Measurements from ENCODE around the gene PLEKHA6. TPM values are rescaled to one million over a fixed set of nuclear protein-coding genes. Genes with fewer than 3 reads are reported as not detected.

Gene PLEKHA6
- total RNA-seq, 1 experiment from 2014 or later = 0.30 TPM

- no peaks in the 10 kb centered on the region for H3K4me1 ChIP-seq (ENCODE audit: low read length)
- H3K79me2 ChIP-seq (ENCODE audit: low read length) = no peaks in the 10 kb centered on the region
- no peak overlapping the region for H2AFZ ChIP-seq (ENCODE audit: low read length)
- H3K9me3 ChIP-seq (ENCODE audit: low read length) = no peaks in the 10 kb centered on the region
- no peaks in the 10 kb centered on the region for H3K36me3 ChIP-seq (ENCODE audit: insufficient read depth, low read length)
- no peaks in the 10 kb centered on the region for H3K9me2 ChIP-seq (replicated peaks; ENCODE audit: insufficient read depth, low read length)
- H3K4me2 ChIP-seq (ENCODE audit: low read depth, low read length, poor library complexity, severe bottlenecking) = no peak overlapping the region
- no peak overlapping the region for H3K4me3 ChIP-seq (ENCODE audit: low read length)
- no peaks in the 10 kb centered on the region for H4K20me1 ChIP-seq (ENCODE audit: insufficient read depth, low read depth, low read length)
- no peak for DNase-seq
- no peak overlapping the region for H3K9ac ChIP-seq (ENCODE audit: low read length)
- no peak overlapping the region for H3K27ac ChIP-seq (ENCODE audit: low read length)
- no peaks in the 10 kb centered on the region for H3K27me3 ChIP-seq (ENCODE audit: low read length)
Observed at GRCh38 chr1:204293605-204294337, 66.0 kb downstream of the PLEKHA6 start.

GRCh38 chr1:204292740-204293139, 67.0 kb downstream of the PLEKHA6 start:
- Histone ChIP-seq H3K9ac (ENCODE audit: low read length) (no peak overlapping the region), H3K4me3 (ENCODE audit: low read length) (no peak overlapping the region), H3K27me3 (ENCODE audit: low read length) (no peaks in the 10 kb centered on the region), H2AFZ (ENCODE audit: low read length) (no peak overlapping the region), H3K4me2 (ENCODE audit: low read depth, low read length, poor library complexity, severe bottlenecking) (no peak overlapping the region), H3K79me2 (ENCODE audit: low read length) (no peaks in the 10 kb centered on the region), H4K20me1 (ENCODE audit: insufficient read depth, low read depth, low read length) (no peaks in the 10 kb centered on the region), H3K36me3 (ENCODE audit: insufficient read depth, low read length) (no peaks in the 10 kb centered on the region), H3K9me3 (ENCODE audit: low read length) (no peaks in the 10 kb centered on the region), H3K4me1 (ENCODE audit: low read length) (no peaks in the 10 kb centered on the region), H3K9me2 (replicated peaks; ENCODE audit: insufficient read depth, low read length) (no peaks in the 10 kb centered on the region), H3K27ac (ENCODE audit: low read length) (no peak overlapping the region)
- DNase-seq = no peak

DNA sequence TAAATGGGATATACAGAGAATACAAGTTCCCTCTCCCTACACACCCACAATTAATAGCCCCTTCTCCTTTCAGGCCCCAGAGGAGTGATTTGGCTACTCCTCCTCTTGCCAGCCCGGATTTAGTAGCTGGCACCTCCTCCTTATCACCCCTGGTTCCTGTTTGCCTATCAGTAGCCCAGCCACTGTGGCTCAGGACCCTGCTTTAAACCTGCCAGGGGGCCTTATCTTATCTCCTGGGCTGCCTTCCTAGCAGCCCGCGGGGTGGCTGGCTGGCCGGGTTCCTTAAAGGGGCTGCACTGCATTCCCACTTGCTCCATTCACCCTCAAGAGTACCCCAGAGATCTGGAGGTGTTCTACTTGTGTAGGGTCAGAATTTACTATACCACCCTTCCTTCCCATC, 70.4 kb downstream of the PLEKHA6 start:
- no peak overlapping the region for H3K9ac ChIP-seq (ENCODE audit: low read length)
- no peak overlapping the region for H3K4me3 ChIP-seq (ENCODE audit: low read length)
- no peaks in the 10 kb centered on the region for H3K36me3 ChIP-seq (ENCODE audit: insufficient read depth, low read length)

GRCh38 chr1:204288021-204288588, 71.6 kb downstream of the PLEKHA6 start:
- Histone ChIP-seq H3K9me3 (ENCODE audit: low read length) (no peaks in the 10 kb centered on the region), H3K9ac (ENCODE audit: low read length) (no peak overlapping the region), H2AFZ (ENCODE audit: low read length) (no peak overlapping the region), H3K4me3 (ENCODE audit: low read length) (no peak overlapping the region), H3K4me1 (ENCODE audit: low read length) (peaks cover 6% of the 10 kb centered on the region; the same call in 1 of the 2 replicates), H3K27me3 (ENCODE audit: low read length) (no peaks in the 10 kb centered on the region), H3K9me2 (replicated peaks; ENCODE audit: insufficient read depth, low read length) (no peaks in the 10 kb centered on the region), H4K20me1 (ENCODE audit: insufficient read depth, low read depth, low read length) (no peaks in the 10 kb centered on the region), H3K27ac (ENCODE audit: low read length) (no peak overlapping the region), H3K4me2 (ENCODE audit: low read depth, low read length, poor library complexity, severe bottlenecking) (no peak overlapping the region), H3K79me2 (ENCODE audit: low read length) (no peaks in the 10 kb centered on the region), H3K36me3 (ENCODE audit: insufficient read depth, low read length) (no peaks in the 10 kb centered on the region)
- no peak for DNase-seq

More for the DNA sequence above, 70.4 kb downstream of the PLEKHA6 start:
- no peak overlapping the region for H3K27ac ChIP-seq (ENCODE audit: low read length)
- DNase-seq = no peak
- H3K4me1 ChIP-seq (ENCODE audit: low read length) = peaks cover 6% of the 10 kb centered on the region; the same call in 1 of the 2 replicates
- H3K4me2 ChIP-seq (ENCODE audit: low read depth, low read length, poor library complexity, severe bottlenecking) = no peak overlapping the region
- no peaks in the 10 kb centered on the region for H3K79me2 ChIP-seq (ENCODE audit: low read length)
- no peak overlapping the region for H2AFZ ChIP-seq (ENCODE audit: low read length)
- H3K27me3 ChIP-seq (ENCODE audit: low read length) = no peaks in the 10 kb centered on the region
- H3K9me2 ChIP-seq (replicated peaks; ENCODE audit: insufficient read depth, low read length) = no peaks in the 10 kb centered on the region
- no peaks in the 10 kb centered on the region for H4K20me1 ChIP-seq (ENCODE audit: insufficient read depth, low read depth, low read length)
- H3K9me3 ChIP-seq (ENCODE audit: low read length) = no peaks in the 10 kb centered on the region

GRCh38 chr1:204287466-204287891, 72.2 kb downstream of the PLEKHA6 start:
- Histone ChIP-seq H3K36me3 (ENCODE audit: insufficient read depth, low read length) (no peaks in the 10 kb centered on the region), H3K4me2 (ENCODE audit: low read depth, low read length, poor library complexity, severe bottlenecking) (no peak overlapping the region), H3K4me3 (ENCODE audit: low read length) (no peak overlapping the region), H3K9me3 (ENCODE audit: low read length) (no peaks in the 10 kb centered on the region), H3K4me1 (ENCODE audit: low read length) (peaks cover 6% of the 10 kb centered on the region; the same call in 1 of the 2 replicates), H3K27ac (ENCODE audit: low read length) (no peak overlapping the region), H4K20me1 (ENCODE audit: insufficient read depth, low read depth, low read length) (no peaks in the 10 kb centered on the region), H3K9ac (ENCODE audit: low read length) (no peak overlapping the region), H2AFZ (ENCODE audit: low read length) (no peak overlapping the region), H3K27me3 (ENCODE audit: low read length) (no peaks in the 10 kb centered on the region), H3K79me2 (ENCODE audit: low read length) (no peaks in the 10 kb centered on the region), H3K9me2 (replicated peaks; ENCODE audit: insufficient read depth, low read length) (no peaks in the 10 kb centered on the region)
- DNase-seq = no peak

- peaks cover 6% of the 10 kb centered on the region; the same call in 1 of the 2 replicates for H3K4me1 ChIP-seq (ENCODE audit: low read length)
- H3K9me2 ChIP-seq (replicated peaks; ENCODE audit: insufficient read depth, low read length) = no peaks in the 10 kb centered on the region
- H4K20me1 ChIP-seq (ENCODE audit: insufficient read depth, low read depth, low read length) = no peaks in the 10 kb centered on the region
- peak overlapping the region; percentile 34; the same call in 1 of the 2 replicates for H3K4me3 ChIP-seq (ENCODE audit: low read length)
- H3K27ac ChIP-seq (ENCODE audit: low read length) = no peak overlapping the region
- peak overlapping the region; percentile 61 for H3K4me2 ChIP-seq (ENCODE audit: low read depth, low read length, poor library complexity, severe bottlenecking)
- H2AFZ ChIP-seq (ENCODE audit: low read length) = peak overlapping the region; percentile 74; the same call in 1 of the 2 replicates
- H3K36me3 ChIP-seq (ENCODE audit: insufficient read depth, low read length) = no peaks in the 10 kb centered on the region
- H3K79me2 ChIP-seq (ENCODE audit: low read length) = no peaks in the 10 kb centered on the region
- H3K9ac ChIP-seq (ENCODE audit: low read length) = peak overlapping the region; percentile 52
- peak; percentile 49 for DNase-seq
- H3K9me3 ChIP-seq (ENCODE audit: low read length) = no peaks in the 10 kb centered on the region
- no peaks in the 10 kb centered on the region for H3K27me3 ChIP-seq (ENCODE audit: low read length)
Observed at GRCh38 chr1:204286831-204287421, 72.8 kb downstream of the PLEKHA6 start.

GRCh38 chr1:204286315-204286714, 73.4 kb downstream of the PLEKHA6 start:
- H3K4me3 ChIP-seq (ENCODE audit: low read length) = no peak overlapping the region
- peaks cover 6% of the 10 kb centered on the region; the same call in 1 of the 2 replicates for H3K4me1 ChIP-seq (ENCODE audit: low read length)
- no peak overlapping the region for H3K27ac ChIP-seq (ENCODE audit: low read length)
- DNase-seq = no peak
- no peaks in the 10 kb centered on the region for H3K9me2 ChIP-seq (replicated peaks; ENCODE audit: insufficient read depth, low read length)
- H3K4me2 ChIP-seq (ENCODE audit: low read depth, low read length, poor library complexity, severe bottlenecking) = peak overlapping the region; percentile 61
- no peaks in the 10 kb centered on the region for H3K79me2 ChIP-seq (ENCODE audit: low read length)
- H3K27me3 ChIP-seq (ENCODE audit: low read length) = no peaks in the 10 kb centered on the region
- H3K9ac ChIP-seq (ENCODE audit: low read length) = no peak overlapping the region
- H4K20me1 ChIP-seq (ENCODE audit: insufficient read depth, low read depth, low read length) = no peaks in the 10 kb centered on the region
- H3K9me3 ChIP-seq (ENCODE audit: low read length) = no peaks in the 10 kb centered on the region
- no peaks in the 10 kb centered on the region for H3K36me3 ChIP-seq (ENCODE audit: insufficient read depth, low read length)
- no peak overlapping the region for H2AFZ ChIP-seq (ENCODE audit: low read length)

Data from Karpas-422 (cell line).